ENCODE results near the gene CRLF3.
"Not testable (repeated sequence)": the region's sequence is repeated elsewhere in the genome, so short reads cannot be mapped to it uniquely, and the experiment has no call there.

Gene CRLF3

GRCh38 chr17:30735206-30735605, 89.3 kb downstream of the CRLF3 start:
- peak; percentile 52 for DNase-seq

GRCh38 chr17:30734153-30734552, 90.3 kb downstream of the CRLF3 start:
- DNase-seq, result not testable (repeated sequence)
